H7 (cell line): ENCODE measurements around the gene MDM4. TPM values are rescaled to one million over a fixed set of nuclear protein-coding genes. Genes with fewer than 3 reads are reported as not detected.
"Not testable (repeated sequence)": the region's sequence is repeated elsewhere in the genome, so short reads cannot be mapped to it uniquely, and the experiment has no call there.

Source experiments
- DNase-seq: peaks from one replicate; pipeline ENCODE4 v3.0.0; 2012
- H3K27me3 ChIP-seq: 2 replicates; pipeline ENCODE4 v1.6.0; 2011; ENCODE audit warnings: mild to moderate bottlenecking, low read length; ENCODE audit not compliant: control insufficient read depth, insufficient read depth
- H3K36me3 ChIP-seq: replicated peaks from 2 replicates; pipeline ENCODE4 v1.5.1; 2011; ENCODE audit warnings: low read length; ENCODE audit not compliant: control insufficient read depth, insufficient read depth
- H3K4me3 ChIP-seq: 2 replicates; pipeline ENCODE4 v1.5.1; 2011; ENCODE audit warnings: low read depth, mild to moderate bottlenecking, control low read depth, low read length, moderate library complexity; ENCODE audit not compliant: insufficient read depth
- total RNA-seq: library from RNA; depleted of rRNA; stranded (reverse); fragments of >200 nt; shearing (Covaris generic); gene quantifications from 2 replicates; pipeline ENCODE4 v1.2.3, GENCODE V29; 2014

MDM4 gene
- total RNA-seq, 1 experiment from 2014 or later = 15.9 TPM

GRCh38 chr1:204569478-204569877 lies 53.3 kb downstream of the MDM4 start:
- DNase-seq = no peak

GRCh38 chr1:204570021-204570420 lies 53.8 kb downstream of the MDM4 start:
- not testable (repeated sequence) for H3K36me3 ChIP-seq, H3K4me3 ChIP-seq

More at GRCh38 chr1:204569478-204569877, 53.3 kb downstream of the MDM4 start:
- H3K27me3 ChIP-seq = no peaks in the 10 kb centered on the region
- no peaks in the 10 kb centered on the region for H3K36me3 ChIP-seq
- no peak overlapping the region for H3K4me3 ChIP-seq

GRCh38 chr1:204571128-204571527 lies 54.9 kb downstream of the MDM4 start:
- Histone ChIP-seq H3K36me3 (no peaks in the 10 kb centered on the region), H3K27me3 (no peaks in the 10 kb centered on the region), H3K4me3 (no peak overlapping the region)
- DNase-seq = no peak

More at GRCh38 chr1:204570021-204570420, 53.8 kb downstream of the MDM4 start:
- DNase-seq, H3K27me3 ChIP-seq: not testable (repeated sequence)

- no peaks in the 10 kb centered on the region for H3K27me3 ChIP-seq
- H3K4me3 ChIP-seq = no peak overlapping the region
- no peak for DNase-seq
- H3K36me3 ChIP-seq = no peaks in the 10 kb centered on the region
Measured at GRCh38 chr1:204571631-204572030, 55.4 kb downstream of the MDM4 start.

- Histone ChIP-seq H3K27me3 (no peaks in the 10 kb centered on the region), H3K4me3 (no peak overlapping the region), H3K36me3 (no peaks in the 10 kb centered on the region)
- DNase-seq = no peak
Measured at GRCh38 chr1:204572923-204573922, 57.0 kb downstream of the MDM4 start.

GRCh38 chr1:204574016-204574864 lies 58.0 kb downstream of the MDM4 start:
- Histone ChIP-seq H3K27me3 (no peaks in the 10 kb centered on the region), H3K4me3 (no peak overlapping the region), H3K36me3 (no peaks in the 10 kb centered on the region)
- DNase-seq = peak; percentile 42

- H3K36me3 ChIP-seq = no peaks in the 10 kb centered on the region
- H3K4me3 ChIP-seq = no peak overlapping the region
- no peak for DNase-seq
- H3K27me3 ChIP-seq = peaks cover 3% of the 10 kb centered on the region; the same call in 1 of the 2 replicates
Measured at GRCh38 chr1:204574865-204575163, 58.6 kb downstream of the MDM4 start.

GRCh38 chr1:204575221-204576190 lies 59.3 kb downstream of the MDM4 start:
- no peak for DNase-seq
- Histone ChIP-seq H3K27me3 (peaks cover 4% of the 10 kb centered on the region; the same call in 1 of the 2 replicates), H3K4me3 (no peak overlapping the region), H3K36me3 (no peaks in the 10 kb centered on the region)

GRCh38 chr1:204576422-204576821 lies 60.2 kb downstream of the MDM4 start:
- DNase-seq = peak; percentile 70
- peaks cover 4% of the 10 kb centered on the region; the same call in 1 of the 2 replicates for H3K27me3 ChIP-seq
- no peaks in the 10 kb centered on the region for H3K36me3 ChIP-seq
- H3K4me3 ChIP-seq = no peak overlapping the region

GRCh38 chr1:204577794-204578478 lies 61.7 kb downstream of the MDM4 start:
- Histone ChIP-seq H3K27me3 (peaks cover 4% of the 10 kb centered on the region; the same call in 1 of the 2 replicates), H3K36me3 (no peaks in the 10 kb centered on the region), H3K4me3 (no peak overlapping the region)
- DNase-seq = no peak

- peak; percentile 78 for DNase-seq
- peaks cover 4% of the 10 kb centered on the region; the same call in 1 of the 2 replicates for H3K27me3 ChIP-seq
- H3K4me3 ChIP-seq = no peak overlapping the region; the same call in 1 of the 2 replicates
- no peaks in the 10 kb centered on the region for H3K36me3 ChIP-seq
Measured at GRCh38 chr1:204578867-204579664, 62.9 kb downstream of the MDM4 start.

GRCh38 chr1:204579681-204580080 lies 63.5 kb downstream of the MDM4 start:
- DNase-seq = no peak
- Histone ChIP-seq H3K27me3 (peaks cover 4% of the 10 kb centered on the region; the same call in 1 of the 2 replicates), H3K36me3 (no peaks in the 10 kb centered on the region), H3K4me3 (no peak overlapping the region)

GRCh38 chr1:204580862-204581261 lies 64.7 kb downstream of the MDM4 start:
- DNase-seq = no peak
- Histone ChIP-seq H3K36me3 (no peaks in the 10 kb centered on the region), H3K4me3 (no peak overlapping the region), H3K27me3 (peaks cover 4% of the 10 kb centered on the region; the same call in 1 of the 2 replicates)
